Cerebellar nuclear complex (tissue), 1 donor: Measurements from ENCODE around the gene FBXL14.

ENCODE experiments used
- DNase-seq, 2 experiments: peaks; one replicate each; lab custom pipeline; 2025; lab: John Stamatoyannopoulos, UW

FBXL14 gene

DNA sequence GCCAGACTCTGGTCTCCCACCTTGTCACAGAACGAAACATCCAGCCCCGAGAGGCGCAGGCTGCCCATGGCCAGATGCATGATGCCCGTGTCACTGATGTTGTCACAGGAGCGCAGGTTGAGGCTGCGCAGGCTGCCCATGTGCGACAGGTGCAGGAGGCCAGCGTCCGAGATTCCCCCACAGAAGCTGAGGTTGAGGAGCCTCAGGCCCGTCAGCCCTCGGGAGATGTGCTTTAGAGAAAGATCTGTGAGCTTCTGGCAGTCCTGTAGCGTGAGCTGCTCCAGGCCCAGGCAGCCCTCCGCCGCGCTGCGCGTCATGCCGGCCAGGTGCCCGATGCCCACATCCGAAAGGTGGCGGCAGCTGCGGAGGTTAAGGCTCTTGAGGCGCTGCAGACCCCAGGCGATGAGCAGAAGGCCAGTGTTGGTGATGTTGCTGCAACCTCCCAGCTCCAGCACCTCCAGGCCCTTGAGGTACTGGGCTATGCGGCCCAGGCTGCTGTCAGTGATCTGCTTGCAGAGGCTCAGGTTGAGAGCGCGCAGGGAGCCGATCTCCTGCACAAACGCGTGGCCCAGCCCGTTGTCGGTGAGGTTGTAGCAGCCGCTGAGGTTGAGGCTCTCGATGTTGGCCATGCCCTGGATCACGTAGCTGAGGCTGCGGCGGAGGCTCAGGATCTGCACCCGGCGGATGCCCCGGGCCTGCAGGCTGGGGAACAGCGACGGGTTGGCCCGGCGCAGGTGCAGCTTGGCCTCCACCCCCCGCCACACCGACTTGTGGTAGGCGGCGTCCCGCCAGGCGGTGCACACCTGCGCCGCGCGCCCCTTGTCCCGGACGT is 991 bp downstream of the FBXL14 start:
- DNase-seq = no peak

DNA sequence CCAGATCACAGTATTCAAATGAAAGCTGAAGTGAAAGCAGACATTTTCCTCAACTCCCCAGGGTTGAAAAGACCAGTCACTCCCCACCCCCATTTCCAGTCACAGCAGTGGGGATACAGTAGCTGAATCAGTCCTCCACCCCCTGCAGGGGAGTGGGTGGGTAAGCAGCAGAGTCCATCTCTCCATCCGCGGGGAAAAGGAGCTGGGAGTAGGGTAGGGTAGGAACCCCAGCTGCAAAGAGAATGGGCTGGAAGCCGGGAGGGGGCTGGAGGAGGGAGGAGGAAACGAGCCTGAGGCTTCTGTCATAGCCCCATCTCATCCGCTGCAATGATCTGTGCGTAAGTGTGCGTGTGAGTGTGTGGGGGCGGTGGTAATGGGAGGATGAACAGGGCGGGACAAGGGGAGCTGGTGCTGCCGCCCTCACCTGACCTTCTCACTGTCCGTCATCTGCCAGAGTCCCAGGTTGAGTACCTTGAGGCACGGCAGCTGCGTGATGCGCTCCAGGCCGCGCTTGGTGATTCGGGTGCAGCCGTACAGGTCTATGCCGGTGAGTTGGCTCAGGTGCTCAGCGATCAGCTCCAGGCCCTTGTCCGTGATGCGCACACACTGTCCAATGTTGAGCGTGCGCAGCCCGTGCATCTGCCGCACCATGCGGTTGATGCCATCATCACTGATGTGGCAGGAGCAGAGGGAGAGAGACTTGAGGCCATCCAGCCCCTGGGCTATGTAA is 1.8 kb downstream of the FBXL14 start:
- DNase-seq = no peak

DNA sequence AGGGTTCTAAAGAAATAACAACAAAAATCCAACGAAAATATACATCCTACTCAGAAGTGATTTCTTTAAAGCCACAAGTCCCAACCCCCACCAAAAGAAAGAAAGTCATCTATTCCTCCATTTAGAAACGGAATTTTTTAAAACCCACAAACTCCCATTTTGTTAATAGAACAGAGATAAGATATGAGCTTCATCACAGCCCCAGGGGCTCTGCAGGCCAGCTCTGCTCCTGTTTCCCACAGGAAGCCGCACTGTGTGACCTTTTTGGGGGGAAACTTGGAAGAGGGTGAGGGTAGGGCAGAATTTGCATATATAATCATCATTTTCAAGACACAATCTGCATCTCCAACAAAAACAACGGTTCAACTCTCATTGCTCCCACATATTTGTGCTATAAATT is 2.8 kb downstream of the FBXL14 start:
- no peak for DNase-seq

DNA sequence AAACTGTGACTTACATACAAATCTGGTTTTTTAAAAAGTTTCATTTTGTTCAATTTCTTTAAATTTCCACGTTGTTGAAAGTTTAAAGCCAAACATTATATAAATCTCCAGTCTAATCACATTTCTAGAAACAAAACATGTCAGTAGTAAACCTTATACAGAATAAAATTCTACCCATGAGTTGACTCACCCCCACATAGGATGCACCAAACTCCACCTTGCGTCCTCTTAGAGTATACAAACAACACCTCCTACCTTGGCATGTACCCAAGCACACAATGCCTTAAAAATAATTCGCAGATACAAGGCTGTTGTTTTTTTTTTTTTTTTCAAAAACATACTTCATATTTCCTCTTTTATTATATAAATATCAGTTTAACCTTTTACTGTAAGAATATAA is 3.3 kb downstream of the FBXL14 start:
- no peak for DNase-seq

DNA sequence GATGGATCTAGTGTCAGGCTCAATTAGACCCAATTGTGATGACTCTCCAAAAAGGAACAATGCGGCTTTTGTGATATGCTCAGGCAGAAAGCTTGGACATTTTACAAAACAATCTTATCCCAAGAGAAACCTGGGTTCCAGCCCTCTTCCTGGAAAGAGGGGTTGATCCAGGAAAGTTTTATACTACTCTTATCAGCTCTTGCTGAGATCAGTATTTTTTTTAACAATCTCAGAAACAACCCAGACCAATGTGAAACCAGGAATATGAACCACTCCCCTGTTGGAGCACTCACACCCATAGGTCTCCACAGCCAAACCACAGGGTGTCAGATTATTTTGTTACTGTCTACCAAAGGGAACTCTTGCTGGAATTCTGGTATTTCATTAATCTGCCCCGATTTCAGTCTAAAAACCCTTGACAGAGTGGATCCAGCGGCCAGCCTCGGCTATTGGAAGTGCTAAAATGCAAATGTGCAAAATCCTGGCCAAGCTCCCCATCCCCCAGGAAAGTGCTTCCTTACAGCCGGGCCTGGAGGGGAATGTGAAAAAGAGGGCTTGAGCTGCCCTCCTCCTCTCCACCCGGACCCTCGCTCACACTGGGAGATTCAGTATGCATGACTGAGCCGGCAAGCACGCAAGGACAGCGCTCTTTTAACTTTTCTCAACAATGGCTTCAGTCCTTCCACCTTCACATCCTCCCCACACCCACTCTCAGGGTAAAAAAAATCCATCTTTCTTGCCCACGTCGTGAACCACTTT is 4.0 kb downstream of the FBXL14 start:
- no peak for DNase-seq

DNA sequence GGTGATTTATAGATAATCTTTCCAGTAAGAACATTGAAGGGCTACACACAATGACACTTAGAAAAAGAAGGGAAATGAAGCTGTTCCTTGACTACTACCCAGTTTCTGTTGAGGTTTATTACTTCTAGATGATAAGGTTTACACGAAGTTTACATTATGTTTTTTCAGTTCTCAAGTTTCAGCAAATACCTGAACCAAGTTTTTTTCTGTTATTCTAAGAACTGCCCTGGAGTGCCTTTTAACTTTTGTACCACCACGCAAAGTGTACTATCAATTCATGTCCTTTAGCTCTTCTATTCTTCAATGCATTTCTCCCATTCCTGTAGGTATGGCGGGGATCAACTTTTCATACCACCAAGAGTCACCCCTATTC is 5.8 kb downstream of the FBXL14 start:
- DNase-seq = no peak

DNA sequence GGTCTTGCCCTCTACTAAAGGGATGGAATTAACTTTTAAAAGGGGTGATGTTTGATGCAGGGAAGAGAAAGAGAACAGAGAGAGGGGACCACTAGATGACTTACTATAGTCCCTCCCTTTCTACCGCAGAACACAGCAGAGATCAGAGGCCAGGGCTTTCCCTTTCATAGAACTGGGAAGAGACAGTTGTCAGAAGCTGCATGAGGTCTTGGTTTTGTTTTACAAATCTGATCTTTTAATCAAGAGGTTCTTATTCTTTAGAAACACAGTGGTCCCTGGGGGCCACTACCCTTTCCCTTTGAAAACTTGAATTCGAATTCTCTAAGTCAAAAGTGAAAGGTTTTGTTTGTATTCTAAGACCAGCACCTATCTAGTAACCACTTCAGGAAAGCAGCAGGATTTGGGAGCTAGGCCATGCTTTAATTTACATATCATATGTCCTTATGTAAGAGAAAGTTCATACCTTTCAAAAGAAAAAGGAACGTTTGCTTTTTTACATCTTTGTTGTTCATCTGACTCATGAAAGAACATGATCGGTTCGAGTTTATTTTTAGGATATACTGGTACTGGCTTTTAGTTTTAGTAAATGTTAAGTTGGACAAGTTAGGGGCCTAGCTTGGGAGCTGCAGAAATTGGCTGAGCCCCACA is 6.3 kb downstream of the FBXL14 start:
- no peak for DNase-seq

DNA sequence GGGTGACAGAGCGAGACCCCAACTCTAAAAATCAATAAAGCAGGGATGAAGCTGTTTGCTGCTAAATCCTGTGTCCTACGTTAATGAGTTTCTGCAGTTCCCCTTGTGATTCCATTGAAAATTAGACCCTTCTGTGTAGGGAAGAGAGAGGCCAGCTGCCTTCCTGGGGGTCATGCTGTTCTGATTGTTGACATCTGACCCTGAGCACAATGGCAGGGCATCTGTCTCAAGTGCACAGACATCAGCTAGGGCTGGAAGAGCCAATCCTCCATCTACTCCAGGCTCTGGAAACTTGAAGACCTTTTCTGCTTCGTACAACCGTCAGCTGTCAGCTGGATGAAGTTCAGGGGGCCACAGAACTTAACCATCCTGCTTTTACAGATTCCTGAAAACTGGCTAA is 10.1 kb downstream of the FBXL14 start:
- DNase-seq = no peak

DNA sequence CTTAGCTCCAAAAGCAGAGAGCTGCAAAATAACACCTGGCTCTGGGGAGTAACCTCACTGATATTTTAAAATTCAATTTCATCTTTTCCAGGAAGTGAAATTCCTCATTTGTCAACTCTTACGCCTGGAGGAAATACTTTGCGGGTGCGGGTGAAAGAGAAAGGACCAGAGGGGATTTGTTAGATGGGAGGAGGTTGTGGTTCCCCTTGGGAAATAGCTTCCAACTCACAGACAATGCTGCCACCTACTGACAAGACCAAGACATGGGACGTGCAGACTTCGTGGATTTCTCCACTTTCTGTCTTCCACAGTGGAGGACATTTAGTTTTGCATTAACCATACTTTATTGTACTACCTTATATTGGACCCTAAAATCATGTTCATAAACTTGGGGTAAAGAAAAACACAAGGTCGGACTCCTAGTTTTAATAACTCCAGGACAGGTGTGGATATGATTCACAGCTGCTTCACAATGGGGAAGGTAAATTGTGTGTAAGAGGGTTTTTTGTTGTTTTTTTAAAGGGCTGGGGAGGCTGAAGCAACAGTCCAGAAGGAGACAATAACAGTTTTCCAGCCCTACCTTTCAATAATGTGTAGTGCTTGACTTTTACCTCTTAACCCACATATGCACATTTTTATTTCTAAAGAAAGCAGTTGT is 10.8 kb downstream of the FBXL14 start:
- peak in 1 of 2 experiments; percentile 32 for DNase-seq

DNA sequence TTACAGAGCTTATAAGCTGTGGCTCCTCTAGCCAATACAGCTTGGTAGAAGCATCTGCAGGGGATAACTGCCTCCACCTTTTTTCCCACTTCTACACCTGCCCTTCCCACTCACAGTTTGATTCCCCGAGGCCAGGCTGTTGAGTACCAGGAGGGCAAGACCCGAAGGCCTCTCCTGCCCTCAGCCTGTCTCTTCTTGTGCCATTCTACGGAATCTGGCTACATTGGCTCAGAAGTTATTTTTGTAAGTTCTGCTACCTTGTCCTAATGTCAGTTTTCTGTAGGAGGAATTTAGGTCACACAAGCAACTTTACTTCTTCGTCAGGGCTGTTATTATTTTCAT is 11.7 kb downstream of the FBXL14 start:
- no peak for DNase-seq

DNA sequence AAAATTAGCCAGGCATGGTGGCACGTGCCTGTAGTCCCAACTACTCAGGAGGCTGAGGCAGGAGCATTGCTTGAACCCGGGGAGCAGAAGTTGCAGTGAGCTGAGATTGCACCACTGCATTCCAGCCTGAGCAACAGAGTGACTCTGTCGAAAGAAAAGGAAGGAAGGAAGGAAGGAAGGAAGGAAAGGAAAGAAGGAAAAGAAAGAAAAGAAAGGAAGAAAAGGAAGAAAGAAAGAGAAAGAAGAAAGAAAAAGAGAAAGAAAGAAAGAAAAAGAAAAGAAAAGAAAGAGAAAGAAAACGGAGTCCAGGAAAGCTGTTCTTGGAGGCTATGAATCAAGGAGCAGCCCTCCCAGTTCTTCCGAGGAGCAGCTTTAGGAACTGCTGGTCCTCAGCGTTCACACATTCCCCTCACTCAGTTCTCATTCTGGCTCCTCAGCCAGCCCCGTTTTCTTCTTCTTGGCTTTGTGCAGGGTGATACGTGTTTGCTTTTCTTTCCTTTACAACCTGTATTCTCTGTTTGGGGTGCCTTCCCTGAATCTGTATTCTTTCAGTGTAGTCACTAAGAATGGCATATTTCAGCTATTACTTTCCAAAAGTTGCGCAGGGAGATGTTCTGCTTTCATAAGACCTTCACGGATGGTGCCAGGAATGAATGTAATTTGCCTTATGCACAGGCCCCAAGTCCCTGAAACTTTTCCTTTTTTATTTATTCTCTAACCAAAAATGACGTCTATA is 12.2 kb downstream of the FBXL14 start:
- no peak for DNase-seq

DNA sequence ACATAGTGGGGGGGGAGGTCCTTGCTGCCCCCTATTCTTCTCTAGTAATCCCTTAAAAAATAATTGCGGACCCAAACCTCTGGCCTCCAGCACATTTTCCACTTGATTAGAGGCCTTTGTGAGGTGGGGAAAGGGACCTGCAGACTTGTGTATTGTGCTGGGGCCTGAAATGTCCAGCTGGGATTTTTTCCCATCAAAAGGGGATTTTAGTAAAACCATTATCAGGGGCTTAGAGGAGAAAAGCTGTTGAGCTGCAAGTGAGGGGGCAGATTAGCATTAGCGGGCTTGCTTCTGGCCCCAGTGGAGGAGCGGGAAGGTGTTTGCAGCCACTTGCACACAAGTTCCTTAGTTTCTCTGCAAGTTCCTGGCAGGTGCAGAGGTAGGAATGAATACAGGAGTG is 13.9 kb downstream of the FBXL14 start:
- DNase-seq = no peak

DNA sequence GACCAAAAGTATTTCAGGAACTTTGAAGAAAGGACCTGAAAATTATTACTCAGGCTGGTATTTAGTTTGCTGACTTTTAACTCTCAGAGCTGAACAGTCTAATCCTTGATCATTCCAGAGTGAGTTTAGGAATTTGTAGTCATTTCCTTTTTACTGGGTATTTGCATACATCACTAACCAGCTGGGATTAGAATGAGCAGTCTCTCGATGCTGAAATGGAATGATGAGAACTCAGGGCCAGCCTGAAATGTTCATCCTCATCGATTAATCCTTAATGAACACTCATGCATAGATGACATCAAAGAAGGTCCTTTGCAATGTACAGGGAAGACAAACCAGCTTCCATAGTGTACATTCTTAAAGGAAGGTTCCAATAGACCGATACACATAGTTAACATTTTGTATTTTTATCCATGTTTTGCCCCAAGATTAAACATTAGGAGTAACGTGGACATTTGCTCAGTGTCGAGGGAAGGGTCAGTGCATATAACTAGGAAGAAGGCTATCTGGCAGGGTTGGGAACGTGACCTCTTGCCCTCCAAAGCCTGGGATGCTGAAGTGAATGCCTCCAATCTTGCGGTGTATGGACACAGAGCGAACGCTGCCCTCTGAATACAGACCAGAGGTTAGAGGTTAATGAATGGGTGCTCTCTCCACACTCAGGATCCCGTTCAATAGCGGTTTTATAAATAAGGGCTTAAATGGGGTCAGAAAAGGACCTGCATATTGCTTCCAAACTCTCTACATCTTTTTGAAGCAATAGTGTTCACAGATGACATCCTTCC is 14.5 kb downstream of the FBXL14 start:
- DNase-seq = no peak

DNA sequence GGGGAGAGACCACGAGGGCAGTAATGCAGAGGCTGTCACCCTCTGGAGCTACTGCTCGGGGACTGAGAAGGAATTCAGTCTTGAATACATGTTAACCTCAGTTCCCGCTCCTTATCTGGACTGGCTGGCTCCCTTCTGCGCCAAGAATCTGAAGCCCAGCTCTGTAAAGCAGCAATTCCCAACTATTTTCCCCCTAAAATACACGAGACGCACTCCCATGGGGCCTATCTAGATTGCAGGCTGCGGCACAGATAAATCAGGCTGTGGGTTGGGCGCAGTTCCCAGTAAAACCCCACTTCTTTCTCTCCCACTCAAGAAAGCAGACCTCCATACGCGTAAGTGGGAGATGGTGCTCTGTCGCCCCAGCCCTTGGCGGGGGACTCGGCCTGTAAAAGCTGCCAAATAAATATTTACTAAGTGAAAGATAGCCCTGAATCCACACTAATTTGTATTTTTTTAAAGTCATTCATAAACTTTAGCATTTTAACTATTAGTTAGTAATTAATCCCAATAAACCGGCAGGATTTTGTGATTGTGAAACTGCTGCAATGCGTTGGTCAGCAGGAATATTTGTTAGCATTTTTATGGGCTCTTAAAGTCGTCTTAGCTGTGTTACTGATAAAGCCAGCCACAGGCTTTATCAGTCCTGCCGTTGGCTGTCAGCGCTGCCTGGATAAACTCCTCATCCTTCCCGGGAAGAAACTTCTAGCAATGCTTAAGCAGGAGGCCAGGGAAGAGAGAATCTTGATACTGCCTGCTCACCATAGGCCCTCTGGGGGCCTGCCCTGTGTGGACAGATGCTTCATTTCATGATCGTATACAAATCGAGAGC is 17.8 kb downstream of the FBXL14 start:
- DNase-seq = no peak

DNA sequence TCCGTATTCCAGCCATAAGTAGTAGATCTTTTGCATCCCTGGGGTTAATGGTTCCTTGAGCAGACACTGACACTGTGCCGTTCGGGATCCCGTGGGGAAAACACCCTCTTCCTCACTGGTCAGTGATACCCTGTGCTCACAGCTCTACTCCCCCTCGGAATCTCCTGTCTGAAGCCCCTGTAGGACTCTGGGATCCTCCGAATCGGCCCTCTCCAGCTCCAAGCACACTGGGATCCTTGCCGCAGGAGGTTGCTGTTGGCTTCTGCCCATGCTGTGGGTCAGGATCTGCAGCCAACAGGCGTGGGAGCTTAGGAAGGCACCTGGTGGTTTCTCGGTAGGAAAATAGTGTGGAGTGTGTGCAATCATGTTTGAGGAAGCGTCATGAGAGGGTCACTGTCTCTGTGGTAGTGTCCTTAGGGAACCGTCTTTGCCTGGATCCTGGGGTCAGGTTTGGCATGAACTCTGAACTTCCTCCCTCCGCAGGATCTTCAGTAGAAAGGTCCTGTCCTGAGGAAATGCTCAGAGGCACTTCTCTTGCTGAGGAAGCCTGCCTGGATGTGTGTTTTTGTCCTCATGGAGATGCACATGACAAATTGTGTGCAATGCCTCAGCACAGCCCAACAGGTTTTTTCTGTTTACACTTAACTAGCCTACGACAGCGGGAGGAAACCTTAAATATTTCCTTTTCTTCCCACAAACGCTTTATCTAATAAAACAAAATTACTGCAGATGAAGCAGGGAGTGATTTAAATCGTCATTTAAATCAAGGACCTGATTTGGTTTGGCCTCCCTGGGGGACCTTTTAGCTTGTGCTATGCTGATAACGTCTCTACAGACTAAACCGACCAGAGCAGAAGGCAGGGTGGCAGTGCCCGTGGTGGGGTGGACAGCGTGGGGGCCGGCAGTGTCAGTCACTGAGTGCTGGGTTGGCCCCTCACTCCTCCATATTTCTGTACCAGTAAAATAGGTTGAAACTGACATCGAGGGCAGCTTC is 18.7 kb downstream of the FBXL14 start:
- no peak for DNase-seq

DNA sequence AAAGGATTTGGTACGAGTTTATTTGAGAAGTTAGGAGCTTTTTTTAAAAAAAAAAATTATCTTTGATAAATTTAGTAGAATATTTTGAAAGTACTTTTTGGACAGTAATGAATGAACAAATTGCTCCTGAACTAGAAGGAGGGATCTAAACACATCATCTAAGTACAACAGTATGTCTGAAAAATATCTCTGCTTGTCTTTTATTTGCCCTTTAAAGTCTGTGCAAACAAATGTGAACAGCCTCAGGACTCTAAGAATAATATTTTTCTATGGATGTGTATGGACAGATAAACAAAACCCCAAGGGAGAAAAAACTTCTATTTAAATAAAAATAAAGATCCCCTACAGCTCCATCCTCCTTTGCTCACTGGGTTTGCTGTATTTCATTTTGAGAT is 19.5 kb downstream of the FBXL14 start:
- no peak for DNase-seq

DNA sequence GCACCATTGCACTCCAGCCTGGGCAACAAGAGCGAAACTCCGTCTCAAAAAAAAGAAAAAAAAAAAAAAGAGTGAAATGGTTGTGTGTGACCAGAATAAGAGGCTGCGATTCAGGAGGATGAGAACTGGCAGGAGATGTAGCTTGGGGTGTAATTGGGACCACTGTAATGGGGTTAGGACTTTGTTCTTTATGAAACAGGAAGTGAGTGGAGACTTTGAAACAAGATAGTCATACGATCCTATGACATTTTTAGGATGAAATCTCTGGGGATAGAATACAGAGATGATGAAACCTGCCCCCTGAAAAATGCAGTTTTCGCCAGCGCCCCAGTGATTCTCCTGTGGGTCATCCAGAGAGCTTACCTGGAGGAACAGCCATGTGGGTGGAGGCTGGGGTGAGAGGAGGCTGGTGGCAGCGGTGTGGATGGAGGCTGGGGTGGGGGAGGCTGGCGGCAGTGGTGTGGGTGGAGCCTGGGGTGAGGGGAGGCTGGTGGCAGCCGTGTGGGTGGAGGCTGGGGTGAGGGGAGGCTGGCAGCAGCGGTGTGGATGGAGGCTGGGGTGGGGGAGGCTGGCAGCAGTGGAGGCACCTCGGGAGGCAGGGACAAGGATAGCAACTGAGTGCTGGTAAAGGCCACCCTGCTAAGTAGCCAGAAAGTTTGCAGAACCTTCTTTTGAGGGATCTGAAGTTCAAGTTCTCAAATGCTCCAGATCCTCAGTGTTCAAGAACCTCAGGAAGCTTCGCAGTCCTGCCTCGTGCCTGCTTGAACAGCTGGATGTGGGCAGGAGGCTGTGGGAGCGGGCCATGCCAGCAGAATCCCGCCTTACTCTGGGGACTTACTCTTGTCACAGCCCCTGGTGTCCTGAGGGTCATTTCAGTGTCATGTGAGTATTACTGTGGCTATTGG is 20.2 kb downstream of the FBXL14 start:
- DNase-seq = no peak
